Suppressor macrophage treated with lipopolysaccharide for 1 hour (primary cell): Measurements from ENCODE around the gene TSTD1.
"Not testable (repeated sequence)": the region's sequence is repeated elsewhere in the genome, so short reads cannot be mapped to it uniquely, and the experiment has no call there.

Experiments used
- DNase-seq, 3 donors: peaks; one replicate each; pipeline ENCODE4 v3.0.0-alpha.2; 2020 to 2022

The TSTD1 gene

GRCh38 chr1:161068306-161069234 is 29.8 kb upstream of the TSTD1 start:
- DNase-seq, result peak; percentile 93 to 95 (median 94)

- no peak for DNase-seq
Observed at GRCh38 chr1:161066694-161067093, 27.9 kb upstream of the TSTD1 start.

- DNase-seq, result not testable (repeated sequence)
Observed at GRCh38 chr1:161065681-161066080, 26.9 kb upstream of the TSTD1 start.

- DNase-seq, result not testable (repeated sequence)
Observed at GRCh38 chr1:161063936-161064335, 25.2 kb upstream of the TSTD1 start.

GRCh38 chr1:161061419-161061818 is 22.7 kb upstream of the TSTD1 start:
- DNase-seq, result no peak

GRCh38 chr1:161059293-161059692 is 20.5 kb upstream of the TSTD1 start:
- DNase-seq, result no peak

- no peak for DNase-seq
Observed at GRCh38 chr1:161054805-161055204, 16.0 kb upstream of the TSTD1 start.

GRCh38 chr1:161054232-161054631 is 15.5 kb upstream of the TSTD1 start:
- no peak for DNase-seq

GRCh38 chr1:161052899-161053298 is 14.1 kb upstream of the TSTD1 start:
- DNase-seq, result peak; percentile 17 to 33 (median 20)

GRCh38 chr1:161051219-161051618 is 12.5 kb upstream of the TSTD1 start:
- DNase-seq, result no peak

GRCh38 chr1:161048949-161049722 is 10.4 kb upstream of the TSTD1 start:
- DNase-seq, result no peak

GRCh38 chr1:161047436-161048420 is 9.0 kb upstream of the TSTD1 start:
- DNase-seq, result no peak

- peak; percentile 68 to 89 (median 77) for DNase-seq
Observed at GRCh38 chr1:161046605-161047228, 8.0 kb upstream of the TSTD1 start.

GRCh38 chr1:161045736-161046604 is 7.2 kb upstream of the TSTD1 start, which contains the start of gene USF1:
Gene USF1, minus strand, starts transcription at chr1:161045977. Its CDS starts 2,702 bp downstream, at chr1:161043275.
- peak; percentile 95 to 97 (median 97) for DNase-seq

GRCh38 chr1:161044908-161045735 is 6.4 kb upstream of the TSTD1 start:
- peak; percentile 81 to 89 (median 82) for DNase-seq

GRCh38 chr1:161044535-161044907 is 5.8 kb upstream of the TSTD1 start:
- peak in 1 of 3 donors; percentile 17 for DNase-seq

GRCh38 chr1:161039546-161039945 is 782 bp upstream of the TSTD1 start:
- no peak for DNase-seq

GRCh38 chr1:161039154-161039545 is 386 bp upstream of the TSTD1 start:
- DNase-seq, result no peak

GRCh38 chr1:161037661-161038522 is 872 bp downstream of the TSTD1 start:
- no peak for DNase-seq
